HEK293T (cell line): Measurements from ENCODE around the gene PHYH.

Source experiments
- BHLHE40 ChIP-seq: fragments of 450-650 bp; IDR thresholded peaks from 2 replicates; pipeline ENCODE4 v1.6.1; 2016; ENCODE audit warnings: mild to moderate bottlenecking, moderate library complexity, borderline replicate concordance
- HDGF ChIP-seq: fragments of 450-650 bp; IDR thresholded peaks from 2 replicates; pipeline ENCODE4 v1.6.1; 2017; ENCODE audit warnings: antibody characterized with exemption, borderline replicate concordance
- SUZ12 ChIP-seq: fragments of 450-650 bp; IDR thresholded peaks from 2 replicates; pipeline ENCODE4 v1.6.1; 2016; ENCODE audit warnings: mild to moderate bottlenecking

- TF ChIP-seq BHLHE40 (no peak), SUZ12 (no peak), HDGF (no peak)
Measured at GRCh38 chr10:13238271-13239077, 61.4 kb downstream of the PHYH start.
